ENCODE measurements around the gene COG8.
"Not testable (repeated sequence)": the region's sequence is repeated elsewhere in the genome, so short reads cannot be mapped to it uniquely, and the experiment has no call there.

COG8 gene

GRCh38 chr16:69366431-69366830 is 27.1 kb upstream of the COG8 start:
- no peaks in the 10 kb centered on the region for H3K4me1 ChIP-seq (ENCODE audit: insufficient read depth, low read length)
- H3K4me3 ChIP-seq (ENCODE audit: low read length): no peak overlapping the region
- H3K36me3 ChIP-seq (ENCODE audit: insufficient read depth, low read length): peaks cover 71% of the 10 kb centered on the region
- H3K27me3 ChIP-seq (ENCODE audit: insufficient read depth, low read length): no peaks in the 10 kb centered on the region
- H3K9me3 ChIP-seq (ENCODE audit: low read length): no peaks in the 10 kb centered on the region
- H2AFZ ChIP-seq (ENCODE audit: low read depth, low read length): no peak overlapping the region

DNA sequence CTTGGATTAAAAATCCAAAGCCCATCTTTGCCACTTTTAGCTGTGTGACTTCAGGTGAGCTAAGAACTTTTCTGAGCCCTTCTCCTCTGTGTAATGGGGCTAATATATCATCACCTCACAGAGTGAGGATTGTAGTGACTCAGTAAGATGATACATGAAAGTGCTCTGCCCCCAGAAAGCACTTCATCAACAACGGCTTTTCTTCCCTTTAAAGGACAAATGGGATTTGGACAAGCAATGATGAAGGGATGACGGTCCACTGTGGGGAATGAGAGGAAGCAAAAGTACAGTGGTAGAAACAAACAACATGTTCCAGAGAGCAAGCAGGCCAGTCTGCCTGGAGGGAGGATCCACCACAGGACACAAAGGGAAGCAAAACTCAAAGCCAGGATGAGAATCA is 26.5 kb upstream of the COG8 start:
- Histone ChIP-seq H3K9me3 (ENCODE audit: low read length) (no peaks in the 10 kb centered on the region), H2AFZ (ENCODE audit: low read depth, low read length) (no peak overlapping the region), H3K4me1 (ENCODE audit: insufficient read depth, low read length) (no peaks in the 10 kb centered on the region), H3K27me3 (ENCODE audit: insufficient read depth, low read length) (no peaks in the 10 kb centered on the region), H3K4me3 (ENCODE audit: low read length) (no peak overlapping the region), H3K36me3 (ENCODE audit: insufficient read depth, low read length) (peaks cover 71% of the 10 kb centered on the region)

GRCh38 chr16:69364088-69364487 is 24.7 kb upstream of the COG8 start:
- Histone ChIP-seq H3K27me3 (ENCODE audit: insufficient read depth, low read length) (no peaks in the 10 kb centered on the region), H3K4me1 (ENCODE audit: insufficient read depth, low read length) (no peaks in the 10 kb centered on the region), H3K4me3 (ENCODE audit: low read length) (no peak overlapping the region), H3K9me3 (ENCODE audit: low read length) (no peaks in the 10 kb centered on the region), H3K36me3 (ENCODE audit: insufficient read depth, low read length) (peaks cover 58% of the 10 kb centered on the region), H2AFZ (ENCODE audit: low read depth, low read length) (no peak overlapping the region)

DNA sequence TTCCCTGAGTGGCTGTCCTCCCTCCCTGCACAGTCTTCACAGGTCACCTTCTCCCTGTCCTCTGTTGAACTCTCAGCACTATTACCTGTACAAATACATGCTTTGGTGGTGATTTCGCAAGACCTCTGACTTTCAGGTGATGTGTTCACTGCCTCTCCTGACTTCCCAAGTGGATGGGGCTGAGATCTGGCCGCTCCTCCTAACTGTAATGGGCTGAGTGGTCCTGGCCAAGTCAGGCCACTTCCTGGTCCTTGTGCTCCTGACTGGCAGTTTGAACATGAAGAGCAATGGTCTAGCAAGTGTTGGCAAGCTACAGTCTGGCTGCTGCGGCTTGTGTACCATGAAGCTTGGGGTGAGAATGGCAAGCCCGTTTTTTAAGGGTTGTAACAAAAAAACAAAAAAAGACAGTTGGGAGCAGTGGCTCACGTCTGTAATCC is 23.9 kb upstream of the COG8 start:
- no peaks in the 10 kb centered on the region for H3K4me1 ChIP-seq (ENCODE audit: insufficient read depth, low read length)
- no peaks in the 10 kb centered on the region for H3K27me3 ChIP-seq (ENCODE audit: insufficient read depth, low read length)
- no peak overlapping the region for H2AFZ ChIP-seq (ENCODE audit: low read depth, low read length)
- no peak overlapping the region for H3K4me3 ChIP-seq (ENCODE audit: low read length)
- peaks cover 51% of the 10 kb centered on the region for H3K36me3 ChIP-seq (ENCODE audit: insufficient read depth, low read length)
- H3K9me3 ChIP-seq (ENCODE audit: low read length): no peaks in the 10 kb centered on the region

DNA sequence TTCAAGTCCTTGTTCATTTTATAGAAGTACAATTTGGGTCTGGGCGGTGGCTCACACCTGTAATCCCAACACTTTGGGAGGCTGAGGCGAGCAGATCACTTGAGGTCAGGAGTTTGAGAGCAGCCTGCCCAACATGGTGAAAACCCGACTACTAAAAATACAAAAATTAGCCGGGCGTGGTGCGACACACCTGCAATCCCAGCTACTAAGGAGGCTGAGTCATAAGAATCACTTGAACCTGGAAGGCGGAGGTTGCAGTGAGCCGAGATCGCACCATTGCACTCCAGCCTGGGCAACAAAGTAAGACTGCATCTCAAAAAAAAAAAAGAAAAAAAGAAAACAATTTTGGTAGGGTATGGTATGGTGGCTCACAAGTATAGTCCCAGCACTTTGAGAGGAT is 20.7 kb upstream of the COG8 start:
- H2AFZ ChIP-seq (ENCODE audit: low read depth, low read length); H3K9me3 ChIP-seq (ENCODE audit: low read length); H3K4me1 ChIP-seq (ENCODE audit: insufficient read depth, low read length); H3K27me3 ChIP-seq (ENCODE audit: insufficient read depth, low read length); H3K4me3 ChIP-seq (ENCODE audit: low read length): not testable (repeated sequence)
- H3K36me3 ChIP-seq (ENCODE audit: insufficient read depth, low read length): peaks cover 32% of the 10 kb centered on the region

- H2AFZ ChIP-seq (ENCODE audit: low read depth, low read length): no peak within 1 kb of the TSS
- peaks cover 38% of the 10 kb centered on the region for H3K36me3 ChIP-seq (ENCODE audit: insufficient read depth, low read length)
- no peaks in the 10 kb centered on the region for H3K9me3 ChIP-seq (ENCODE audit: low read length)
- no peaks in the 10 kb centered on the region for H3K4me1 ChIP-seq (ENCODE audit: insufficient read depth, low read length)
- H3K4me3 ChIP-seq (ENCODE audit: low read length): no peak within 1 kb of the TSS
- no peaks in the 10 kb centered on the region for H3K27me3 ChIP-seq (ENCODE audit: insufficient read depth, low read length)
Observed at GRCh38 chr16:69351309-69352027, 12.1 kb upstream of the COG8 start, which contains the start of gene TMED6. Gene TMED6 (minus strand): TSS chr16:69351786. CDS start chr16:69351753, 33 bp downstream.

DNA sequence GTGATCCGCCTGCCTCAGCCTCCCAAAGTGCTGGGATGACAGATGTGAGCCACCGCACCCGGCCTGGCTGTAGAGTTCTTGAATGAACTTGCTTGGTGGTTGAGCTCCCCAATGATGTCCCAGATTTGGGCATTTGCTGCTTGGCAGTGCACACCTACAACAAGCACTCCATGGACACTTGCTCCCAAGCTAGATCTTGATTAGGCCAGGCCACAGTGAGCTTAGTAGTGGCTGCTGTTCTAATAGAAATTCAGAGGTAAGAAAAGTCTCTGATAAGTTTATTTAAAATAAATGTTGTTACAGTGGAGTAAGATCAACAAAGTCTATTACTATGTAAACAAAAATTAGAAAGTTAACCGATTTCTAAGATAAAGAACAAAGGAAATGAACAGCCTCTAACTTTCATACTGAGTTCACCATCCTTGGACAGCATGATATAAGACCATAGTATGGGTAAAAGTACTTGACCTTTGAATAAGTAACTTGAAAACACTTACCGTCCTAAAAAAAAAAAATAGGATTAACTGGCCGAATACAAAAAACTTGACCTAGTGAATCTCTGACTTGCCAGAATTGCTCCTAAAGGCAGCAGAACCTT is 11.3 kb upstream of the COG8 start:
- H3K36me3 ChIP-seq (ENCODE audit: insufficient read depth, low read length): peaks cover 31% of the 10 kb centered on the region
- H3K4me1 ChIP-seq (ENCODE audit: insufficient read depth, low read length): no peaks in the 10 kb centered on the region
- no peaks in the 10 kb centered on the region for H3K27me3 ChIP-seq (ENCODE audit: insufficient read depth, low read length)
- H3K4me3 ChIP-seq (ENCODE audit: low read length): no peak overlapping the region
- no peak overlapping the region for H2AFZ ChIP-seq (ENCODE audit: low read depth, low read length)
- no peaks in the 10 kb centered on the region for H3K9me3 ChIP-seq (ENCODE audit: low read length)

GRCh38 chr16:69349536-69349935 is 10.2 kb upstream of the COG8 start:
- Histone ChIP-seq H2AFZ (ENCODE audit: low read depth, low read length) (no peak overlapping the region), H3K4me1 (ENCODE audit: insufficient read depth, low read length) (no peaks in the 10 kb centered on the region), H3K4me3 (ENCODE audit: low read length) (no peak overlapping the region), H3K9me3 (ENCODE audit: low read length) (no peaks in the 10 kb centered on the region), H3K27me3 (ENCODE audit: insufficient read depth, low read length) (no peaks in the 10 kb centered on the region), H3K36me3 (ENCODE audit: insufficient read depth, low read length) (peaks cover 26% of the 10 kb centered on the region)

- no peaks in the 10 kb centered on the region for H3K9me3 ChIP-seq (ENCODE audit: low read length)
- H3K4me3 ChIP-seq (ENCODE audit: low read length): no peak overlapping the region
- no peak overlapping the region for H2AFZ ChIP-seq (ENCODE audit: low read depth, low read length)
- H3K36me3 ChIP-seq (ENCODE audit: insufficient read depth, low read length): peaks cover 28% of the 10 kb centered on the region
- no peaks in the 10 kb centered on the region for H3K27me3 ChIP-seq (ENCODE audit: insufficient read depth, low read length)
- no peaks in the 10 kb centered on the region for H3K4me1 ChIP-seq (ENCODE audit: insufficient read depth, low read length)
Observed at GRCh38 chr16:69348222-69348621, 8.9 kb upstream of the COG8 start.

- no peaks in the 10 kb centered on the region for H3K27me3 ChIP-seq (ENCODE audit: insufficient read depth, low read length)
- H3K4me1 ChIP-seq (ENCODE audit: insufficient read depth, low read length): no peaks in the 10 kb centered on the region
- no peak overlapping the region for H2AFZ ChIP-seq (ENCODE audit: low read depth, low read length)
- no peak overlapping the region for H3K4me3 ChIP-seq (ENCODE audit: low read length)
- no peaks in the 10 kb centered on the region for H3K9me3 ChIP-seq (ENCODE audit: low read length)
- H3K36me3 ChIP-seq (ENCODE audit: insufficient read depth, low read length): peaks cover 34% of the 10 kb centered on the region
Observed at GRCh38 chr16:69346683-69347082, 7.3 kb upstream of the COG8 start.

DNA sequence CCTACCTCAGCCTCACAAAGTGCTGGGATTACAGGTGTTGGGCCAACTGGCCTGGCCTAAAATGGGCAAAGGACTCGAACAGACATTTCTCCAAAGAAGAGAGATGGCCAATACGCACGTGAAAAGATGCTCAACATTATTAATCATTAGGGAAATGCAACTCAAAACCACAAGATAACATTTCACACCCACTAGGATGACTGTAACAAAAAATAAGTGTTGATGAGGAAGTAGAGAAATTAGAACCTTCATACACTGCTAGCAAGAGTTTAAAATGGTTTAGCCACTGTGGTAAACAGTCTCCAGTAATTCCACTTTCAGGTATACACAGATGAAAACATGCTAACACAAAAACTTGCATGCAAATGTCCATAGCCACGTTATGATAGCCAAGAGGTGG is 6.6 kb upstream of the COG8 start:
- Histone ChIP-seq H3K9me3 (ENCODE audit: low read length) (no peaks in the 10 kb centered on the region), H2AFZ (ENCODE audit: low read depth, low read length) (no peak overlapping the region), H3K27me3 (ENCODE audit: insufficient read depth, low read length) (no peaks in the 10 kb centered on the region), H3K4me1 (ENCODE audit: insufficient read depth, low read length) (peaks cover under 1% of the 10 kb centered on the region), H3K36me3 (ENCODE audit: insufficient read depth, low read length) (peaks cover 39% of the 10 kb centered on the region), H3K4me3 (ENCODE audit: low read length) (no peak overlapping the region)

DNA sequence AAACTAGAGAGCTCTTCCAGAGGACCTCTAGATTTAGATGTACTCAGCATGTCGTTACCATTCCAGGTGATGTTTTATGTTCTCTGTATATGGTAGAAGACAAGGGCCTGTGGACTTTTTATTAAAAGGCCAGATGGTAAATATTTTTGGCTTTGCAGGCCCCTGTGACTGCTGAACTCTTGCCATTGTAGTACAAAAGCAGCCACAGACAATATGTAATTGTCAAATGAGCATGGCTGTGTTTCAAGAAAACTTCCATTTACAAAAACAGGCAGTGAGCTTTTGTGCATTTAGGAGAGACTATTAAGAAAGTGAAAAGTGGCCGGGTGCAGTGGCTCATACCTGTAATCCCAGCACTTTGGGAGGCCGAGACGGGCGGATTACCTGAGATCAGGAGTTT is 4.8 kb upstream of the COG8 start:
- Histone ChIP-seq H3K27me3 (ENCODE audit: insufficient read depth, low read length) (no peaks in the 10 kb centered on the region), H3K4me3 (ENCODE audit: low read length) (no peak overlapping the region), H3K36me3 (ENCODE audit: insufficient read depth, low read length) (peaks cover 32% of the 10 kb centered on the region), H2AFZ (ENCODE audit: low read depth, low read length) (no peak overlapping the region), H3K9me3 (ENCODE audit: low read length) (no peaks in the 10 kb centered on the region), H3K4me1 (ENCODE audit: insufficient read depth, low read length) (peaks cover 10% of the 10 kb centered on the region)

- H3K9me3 ChIP-seq (ENCODE audit: low read length): no peaks in the 10 kb centered on the region
- peak overlapping the region; percentile 80 for H3K4me3 ChIP-seq (ENCODE audit: low read length)
- peak overlapping the region; percentile 6 for H2AFZ ChIP-seq (ENCODE audit: low read depth, low read length)
- peaks cover 44% of the 10 kb centered on the region for H3K36me3 ChIP-seq (ENCODE audit: insufficient read depth, low read length)
- H3K4me1 ChIP-seq (ENCODE audit: insufficient read depth, low read length): peaks cover 17% of the 10 kb centered on the region
- H3K27me3 ChIP-seq (ENCODE audit: insufficient read depth, low read length): no peaks in the 10 kb centered on the region
Observed at GRCh38 chr16:69340095-69340644, 806 bp upstream of the COG8 start.
